GM18870 (cell line): ENCODE results near the gene DRD2.

ENCODE experiments used
- ATAC-seq: cut with Tn5 transposase; IDR thresholded peaks from one replicate; pipeline ENCODE4 v1.9.1; 2021; ENCODE audit warnings: moderate library complexity; ENCODE audit not compliant: unreplicated experiment

The DRD2 gene

GRCh38 chr11:113447621-113448315 lies 27.4 kb downstream of the DRD2 start:
- no peak for ATAC-seq

DNA sequence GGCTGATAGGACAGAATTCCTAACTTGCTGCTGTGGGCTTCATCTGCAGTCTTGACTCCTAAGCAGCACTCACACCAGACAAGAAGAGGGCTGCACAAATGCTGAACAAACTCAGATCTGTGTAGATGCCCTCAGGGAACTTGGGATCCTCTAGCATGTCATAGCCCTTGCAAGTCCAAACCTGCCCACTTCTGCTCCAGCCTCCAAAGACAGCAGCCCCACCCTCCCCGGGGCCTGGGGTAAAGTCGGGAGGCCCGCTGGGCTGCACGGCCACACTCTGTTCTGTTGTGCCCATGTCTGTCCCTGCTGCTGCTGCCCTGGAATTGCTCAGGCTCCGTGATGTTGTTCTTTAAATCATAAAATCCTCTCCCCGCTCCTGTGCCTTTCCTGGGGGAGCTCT lies 28.3 kb downstream of the DRD2 start:
- ATAC-seq = no peak

DNA sequence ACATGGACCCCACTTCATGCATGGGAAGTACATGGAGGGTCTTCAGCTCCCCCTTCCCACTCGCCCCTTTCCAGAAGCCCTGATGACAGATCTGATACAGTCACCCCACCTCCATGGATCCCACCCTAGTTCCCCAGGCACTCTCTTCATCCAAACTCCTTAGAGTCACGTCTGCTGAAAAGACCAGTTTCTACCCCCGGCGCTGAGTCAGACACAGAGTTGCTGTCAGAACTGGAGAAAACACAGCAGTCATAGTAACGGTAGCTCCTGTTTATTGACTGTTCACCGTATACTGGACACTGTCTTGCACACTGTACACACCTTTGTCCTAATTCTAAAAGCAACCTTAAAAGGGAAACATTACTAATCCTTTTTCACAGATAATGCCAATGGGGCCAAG lies 29.1 kb downstream of the DRD2 start:
- ATAC-seq = no peak

- no peak for ATAC-seq
Measured at GRCh38 chr11:113444502-113445123, 30.6 kb downstream of the DRD2 start.

GRCh38 chr11:113440816-113441215 lies 34.4 kb downstream of the DRD2 start:
- ATAC-seq = no peak

DNA sequence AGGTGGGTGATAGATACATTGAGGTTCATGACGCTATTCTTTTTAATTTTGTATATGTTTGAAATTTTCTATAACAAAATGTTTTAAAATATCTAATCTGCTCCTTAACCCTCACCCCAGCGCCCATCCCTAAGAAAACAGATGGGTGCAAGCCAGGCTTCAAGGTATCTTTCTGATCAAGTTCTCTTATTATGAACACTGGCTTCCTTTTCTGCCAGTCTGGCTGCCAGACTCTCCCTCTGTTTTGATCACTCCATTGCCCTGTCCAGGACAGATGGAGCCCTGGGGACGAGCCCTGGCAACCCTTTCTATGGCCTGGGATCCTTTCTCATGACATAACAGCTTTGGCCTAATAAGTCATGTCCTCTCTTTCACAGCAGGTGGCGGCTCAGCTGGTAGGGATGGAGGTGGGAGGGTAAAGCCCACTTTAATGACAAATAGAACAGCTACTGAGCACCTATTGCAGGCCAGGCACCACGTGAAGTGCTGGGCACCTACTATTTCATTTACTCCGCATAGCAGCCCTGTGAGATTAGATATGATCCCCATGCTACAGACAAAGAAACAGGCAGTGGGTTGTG lies 38.4 kb downstream of the DRD2 start:
- ATAC-seq = no peak

- no peak for ATAC-seq
Measured at GRCh38 chr11:113435190-113435968, 39.8 kb downstream of the DRD2 start.

DNA sequence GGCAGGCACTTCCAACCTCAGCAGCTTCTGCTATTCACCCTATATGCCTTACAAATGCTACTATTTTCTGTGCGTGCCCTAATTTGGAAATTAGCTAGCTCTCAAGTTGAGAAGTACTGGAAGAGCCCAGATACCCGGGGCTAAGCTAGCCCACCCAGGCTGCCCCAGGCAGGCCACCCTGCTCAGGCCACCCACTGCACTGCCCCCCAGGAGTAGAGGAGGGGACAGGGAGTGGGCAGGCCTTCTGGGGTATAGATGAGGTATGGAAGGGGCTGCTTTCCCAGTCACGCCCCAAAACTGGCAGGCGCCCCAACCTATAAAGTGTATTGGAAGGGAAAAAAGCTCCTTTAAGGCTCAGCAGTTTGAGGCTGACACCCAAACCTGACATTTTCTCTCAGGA lies 43.5 kb downstream of the DRD2 start:
- ATAC-seq = no peak

DNA sequence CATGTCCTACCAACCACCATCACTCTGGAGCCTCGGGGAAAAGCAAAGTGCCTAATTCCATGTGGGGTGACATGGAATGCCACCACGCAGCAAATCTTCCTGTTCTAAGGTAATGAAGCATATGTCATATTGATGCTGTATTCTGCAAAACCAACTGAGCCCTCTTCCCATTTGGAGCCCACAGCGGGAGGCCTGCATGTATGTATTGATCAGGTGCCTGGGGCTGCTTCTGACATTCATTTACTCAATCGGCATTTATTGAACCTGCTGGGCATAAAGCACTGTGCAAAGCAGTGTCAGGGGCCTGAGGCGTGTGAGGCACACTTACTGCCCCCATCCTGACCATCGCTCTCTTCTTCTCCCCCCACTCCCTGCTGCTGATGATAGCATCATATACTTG lies 48.5 kb downstream of the DRD2 start:
- no peak for ATAC-seq

DNA sequence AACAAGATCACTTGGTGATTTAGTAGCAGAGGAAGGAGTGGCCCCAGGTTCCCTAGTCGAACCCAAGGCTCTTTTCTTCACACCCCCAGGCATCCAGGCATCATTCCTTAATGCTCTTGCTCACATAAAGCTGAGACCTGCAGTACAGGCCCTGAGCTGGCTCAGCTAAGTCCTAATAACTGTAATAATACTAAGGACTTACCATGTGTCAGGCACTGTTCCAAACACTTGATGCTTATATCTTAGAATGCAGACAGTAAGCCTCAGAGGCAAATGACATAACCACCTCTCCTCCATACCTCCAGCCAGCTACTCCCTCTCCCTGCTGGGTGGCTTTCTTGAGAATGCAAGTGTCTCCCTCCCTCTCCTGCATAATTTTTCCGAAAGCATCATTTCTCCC lies 54.4 kb downstream of the DRD2 start:
- no peak for ATAC-seq

- ATAC-seq = no peak
Measured at GRCh38 chr11:113419454-113420003, 55.7 kb downstream of the DRD2 start.

DNA sequence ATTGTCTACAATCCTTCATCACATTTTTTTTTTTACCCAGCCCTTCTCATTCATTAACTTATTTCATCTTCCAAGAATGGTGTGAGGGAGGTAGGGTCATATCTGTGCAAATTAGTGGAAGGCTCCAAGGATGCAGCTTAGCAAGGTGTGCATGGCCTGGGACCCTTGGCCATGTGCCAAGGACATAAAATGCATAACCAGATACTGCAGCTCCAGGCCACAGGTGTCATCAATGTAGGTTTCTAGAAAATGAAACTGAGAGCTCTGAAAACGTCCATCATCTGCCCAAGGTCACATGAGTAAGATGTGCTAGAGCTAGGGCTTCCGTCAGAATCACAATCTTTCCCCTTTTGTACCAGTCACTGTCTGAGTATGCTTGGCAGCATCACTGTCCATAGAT lies 57.8 kb downstream of the DRD2 start:
- ATAC-seq = no peak

DNA sequence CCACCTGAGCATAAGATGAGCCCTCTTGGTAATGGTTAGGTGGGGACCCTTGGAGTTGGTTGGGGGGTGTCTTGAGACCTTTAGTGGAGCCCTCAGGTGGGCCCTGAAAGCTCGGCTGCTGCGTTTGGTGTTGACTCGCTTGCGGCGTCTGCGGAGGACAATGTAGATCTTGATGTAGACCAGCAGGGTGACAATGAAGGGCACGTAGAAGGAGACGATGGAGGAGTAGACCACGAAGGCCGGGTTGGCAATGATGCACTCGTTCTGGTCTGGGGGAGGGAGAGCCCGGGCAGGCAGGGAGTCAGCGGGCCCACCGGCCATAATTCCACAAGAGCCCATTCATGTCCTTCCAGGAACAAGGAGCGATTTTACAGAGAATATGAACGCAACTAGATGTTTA lies 59.9 kb downstream of the DRD2 start:
- ATAC-seq = no peak

DNA sequence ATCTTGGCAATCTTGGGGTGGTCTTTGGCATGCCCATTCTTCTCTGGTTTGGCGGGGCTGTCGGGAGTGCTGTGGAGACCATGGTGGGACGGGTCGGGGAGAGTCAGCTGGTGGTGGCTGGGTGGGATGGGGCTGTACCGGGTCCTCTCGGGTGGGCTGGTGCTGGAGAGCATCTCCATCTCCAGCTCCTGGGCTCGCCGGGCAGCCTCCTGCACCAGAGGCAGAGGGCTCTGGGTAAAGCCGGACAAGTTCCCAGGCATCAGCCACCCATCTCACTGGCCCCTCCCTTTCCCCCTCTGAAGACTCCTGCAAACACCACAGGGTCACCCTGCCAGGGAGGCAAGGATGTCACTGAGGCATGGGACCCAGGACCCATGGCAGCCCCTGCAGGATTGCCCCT lies 62.5 kb downstream of the DRD2 start:
- no peak for ATAC-seq

DNA sequence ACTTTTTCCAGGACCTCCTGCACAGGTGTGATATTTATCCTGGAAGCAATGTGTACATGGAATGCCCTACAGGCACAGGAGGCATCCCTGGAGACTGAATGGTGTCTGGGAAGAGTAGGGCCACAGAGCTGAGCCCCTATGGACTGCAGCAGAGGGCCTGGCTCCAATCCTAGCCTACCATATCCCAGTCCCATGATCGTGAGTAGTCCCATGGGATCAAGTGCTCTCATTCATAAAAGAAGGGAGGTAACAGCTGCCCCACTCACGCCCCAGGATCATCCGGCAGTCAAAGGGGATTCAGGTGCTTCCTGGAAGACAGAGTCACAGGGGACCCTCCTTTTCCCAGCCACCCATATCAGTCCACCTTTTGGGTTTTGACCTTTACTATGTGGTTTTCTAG lies 63.7 kb downstream of the DRD2 start:
- no peak for ATAC-seq

GRCh38 chr11:113410414-113411135 lies 64.6 kb downstream of the DRD2 start:
- no peak for ATAC-seq

DNA sequence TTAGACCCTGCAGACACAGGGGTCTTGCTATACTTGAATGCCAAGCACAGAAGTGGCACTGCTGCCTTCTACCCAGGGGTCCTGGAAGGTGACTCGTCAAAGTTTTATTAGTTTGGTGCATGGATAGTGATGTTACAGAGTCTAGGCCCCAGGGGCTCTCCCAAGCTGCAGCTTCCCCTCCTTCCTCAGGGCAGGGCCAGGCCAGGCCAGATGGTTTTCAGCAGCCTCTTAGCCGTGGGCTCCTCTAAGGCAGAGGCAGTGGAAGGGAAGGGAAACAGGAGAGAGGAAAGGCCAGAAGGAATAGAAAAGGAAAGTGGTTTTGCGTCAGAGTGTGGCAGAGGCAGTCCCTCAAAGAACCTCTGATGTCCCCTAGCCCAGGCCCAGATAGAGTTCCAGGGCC lies 65.7 kb downstream of the DRD2 start:
- no peak for ATAC-seq

GRCh38 chr11:113408887-113409286 lies 66.3 kb downstream of the DRD2 start:
- ATAC-seq = no peak

DNA sequence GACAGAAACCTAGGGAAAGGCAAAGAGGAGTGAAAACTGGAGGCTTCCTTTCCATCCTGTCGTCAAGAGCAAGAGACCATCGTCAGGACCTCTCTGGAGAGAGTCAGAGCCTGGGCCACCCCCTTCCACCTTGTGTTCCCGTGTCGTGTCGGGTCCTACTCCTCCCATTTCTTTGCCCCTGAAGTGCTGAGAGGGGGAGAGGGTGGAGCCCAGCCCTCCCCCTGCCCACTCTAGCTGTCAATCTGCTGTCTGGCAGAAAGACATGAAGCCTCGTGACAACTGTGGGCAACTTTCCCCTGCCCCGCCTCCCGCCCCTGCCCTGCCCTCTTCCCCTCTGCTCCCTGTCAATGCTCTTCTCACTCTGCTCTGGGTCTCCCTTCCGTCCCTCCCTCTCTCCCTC lies 67.0 kb downstream of the DRD2 start:
- no peak for ATAC-seq

- no peak for ATAC-seq
Measured at GRCh38 chr11:113407163-113407562, 68.0 kb downstream of the DRD2 start.
